GM12872 (cell line): ENCODE results near the gene KIF1C.

Experiments
- TF ChIP-seq, protein P1 (sequence below): IDR thresholded peaks from 3 replicates; pipeline ENCODE4 v1.5.1; 2011; ENCODE audit warnings: low read depth, mild to moderate bottlenecking, low read length, moderate library complexity; ENCODE audit not compliant: insufficient read depth

KIF1C gene

DNA sequence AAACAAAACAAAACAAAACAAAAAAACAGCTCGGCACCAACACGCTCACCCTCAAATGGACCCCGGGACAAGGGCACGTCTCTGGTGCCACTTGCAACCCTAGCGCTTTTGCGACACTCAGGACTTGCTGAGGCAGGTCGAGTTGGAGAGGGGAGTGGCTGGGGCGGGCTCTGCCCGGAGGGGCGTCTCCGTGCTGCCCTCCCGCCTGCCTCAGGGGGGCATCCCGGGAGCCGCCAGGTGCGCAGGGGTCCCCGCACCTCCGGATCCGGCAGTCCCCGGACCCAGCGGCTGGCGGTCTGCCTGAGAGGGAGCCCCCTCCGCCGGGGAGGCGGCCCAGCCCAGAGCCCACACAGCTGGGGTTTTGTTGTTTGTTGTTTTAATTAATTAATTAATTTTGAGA is 37.6 kb downstream of the KIF1C start, which contains the start of gene SLC52A1:
Gene SLC52A1 (minus strand): TSS at position 112 of the 400 bp plus-strand sequence. CDS start 820 bp downstream, outside the sequence.
- TF ChIP-seq, protein P1, sequence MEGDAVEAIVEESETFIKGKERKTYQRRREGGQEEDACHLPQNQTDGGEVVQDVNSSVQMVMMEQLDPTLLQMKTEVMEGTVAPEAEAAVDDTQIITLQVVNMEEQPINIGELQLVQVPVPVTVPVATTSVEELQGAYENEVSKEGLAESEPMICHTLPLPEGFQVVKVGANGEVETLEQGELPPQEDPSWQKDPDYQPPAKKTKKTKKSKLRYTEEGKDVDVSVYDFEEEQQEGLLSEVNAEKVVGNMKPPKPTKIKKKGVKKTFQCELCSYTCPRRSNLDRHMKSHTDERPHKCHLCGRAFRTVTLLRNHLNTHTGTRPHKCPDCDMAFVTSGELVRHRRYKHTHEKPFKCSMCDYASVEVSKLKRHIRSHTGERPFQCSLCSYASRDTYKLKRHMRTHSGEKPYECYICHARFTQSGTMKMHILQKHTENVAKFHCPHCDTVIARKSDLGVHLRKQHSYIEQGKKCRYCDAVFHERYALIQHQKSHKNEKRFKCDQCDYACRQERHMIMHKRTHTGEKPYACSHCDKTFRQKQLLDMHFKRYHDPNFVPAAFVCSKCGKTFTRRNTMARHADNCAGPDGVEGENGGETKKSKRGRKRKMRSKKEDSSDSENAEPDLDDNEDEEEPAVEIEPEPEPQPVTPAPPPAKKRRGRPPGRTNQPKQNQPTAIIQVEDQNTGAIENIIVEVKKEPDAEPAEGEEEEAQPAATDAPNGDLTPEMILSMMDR, result no peak

DNA sequence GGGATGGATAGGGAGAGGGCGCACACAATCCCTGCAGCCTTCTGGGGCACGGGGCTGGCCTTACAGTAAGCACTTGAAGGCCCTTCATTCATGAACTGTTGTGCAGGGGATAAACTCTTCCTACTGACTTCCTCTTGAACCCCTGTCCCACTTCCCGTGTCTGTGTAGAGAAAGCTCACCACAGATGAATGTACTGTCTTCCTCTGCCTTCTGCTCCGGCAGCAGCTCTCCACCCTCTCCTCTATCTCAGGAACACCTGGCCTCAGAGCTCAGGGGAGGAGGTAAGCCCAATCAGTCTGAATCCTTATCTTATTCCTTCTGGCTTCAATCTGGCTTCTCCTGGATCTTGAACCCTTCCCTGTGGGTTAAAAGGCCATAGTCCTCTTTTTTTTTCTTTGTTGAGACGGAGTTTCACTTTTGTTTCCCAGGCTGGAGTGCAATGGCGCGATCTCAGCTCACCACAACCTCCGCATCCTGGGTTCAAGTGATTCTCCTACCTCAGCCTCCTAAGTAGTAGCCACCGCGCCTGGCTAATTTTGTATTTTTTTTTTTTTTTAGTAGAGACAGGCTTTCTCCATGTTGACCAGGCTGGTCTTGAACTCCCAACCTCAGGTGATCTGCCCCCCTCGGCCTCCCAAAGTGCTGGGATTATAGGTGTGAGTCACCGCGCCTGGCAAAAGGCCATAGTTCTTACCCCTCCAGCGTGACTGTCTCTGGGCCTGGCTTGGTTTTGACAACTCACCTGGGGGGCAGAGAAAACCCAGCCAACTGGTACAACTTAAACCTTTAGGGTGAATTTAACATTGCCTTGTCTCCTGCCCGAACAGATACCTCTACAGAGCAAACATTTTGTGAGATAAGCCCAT is 44.6 kb downstream of the KIF1C start:
- TF ChIP-seq, protein P1, result no peak

DNA sequence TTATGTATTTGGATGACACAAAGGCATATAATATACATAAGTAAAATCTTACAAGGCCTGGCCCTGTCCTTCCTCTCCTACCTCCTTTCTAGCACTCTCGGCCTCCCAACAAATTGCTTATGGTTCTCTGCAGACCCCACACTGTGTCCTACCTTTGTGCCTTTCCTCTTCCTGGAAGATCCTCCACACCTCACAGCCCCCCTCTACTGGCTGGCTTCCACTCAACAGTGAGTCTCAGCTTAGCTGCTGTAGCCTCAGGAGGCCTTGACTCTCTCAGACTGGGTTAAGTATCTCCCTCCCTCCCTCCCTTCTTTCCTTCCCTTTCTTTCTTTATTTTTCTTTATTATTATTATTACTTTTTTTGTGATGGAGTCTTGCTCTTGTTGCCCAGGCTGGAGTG is 45.8 kb downstream of the KIF1C start:
- TF ChIP-seq, protein P1, result no peak

DNA sequence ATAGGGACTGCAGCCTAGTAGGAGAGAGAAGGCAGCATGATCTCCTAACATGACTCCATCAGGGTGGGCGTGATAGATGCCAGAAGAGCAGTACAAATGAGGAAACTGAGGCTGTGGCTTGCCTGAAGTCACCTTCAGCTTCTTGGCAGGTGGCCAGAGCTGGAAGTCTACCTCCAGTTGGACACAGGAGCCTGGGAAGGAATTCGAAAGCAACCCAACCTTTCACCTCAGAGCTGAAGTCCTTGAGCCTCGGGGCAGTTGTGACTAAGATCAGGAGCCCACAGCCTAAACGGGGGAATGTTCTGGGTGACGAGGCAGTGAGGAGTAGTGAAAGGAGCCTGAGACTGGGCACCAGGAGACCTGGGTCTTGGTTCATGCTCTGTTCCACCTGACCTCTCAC is 46.9 kb downstream of the KIF1C start:
- TF ChIP-seq, protein P1, result no peak

DNA sequence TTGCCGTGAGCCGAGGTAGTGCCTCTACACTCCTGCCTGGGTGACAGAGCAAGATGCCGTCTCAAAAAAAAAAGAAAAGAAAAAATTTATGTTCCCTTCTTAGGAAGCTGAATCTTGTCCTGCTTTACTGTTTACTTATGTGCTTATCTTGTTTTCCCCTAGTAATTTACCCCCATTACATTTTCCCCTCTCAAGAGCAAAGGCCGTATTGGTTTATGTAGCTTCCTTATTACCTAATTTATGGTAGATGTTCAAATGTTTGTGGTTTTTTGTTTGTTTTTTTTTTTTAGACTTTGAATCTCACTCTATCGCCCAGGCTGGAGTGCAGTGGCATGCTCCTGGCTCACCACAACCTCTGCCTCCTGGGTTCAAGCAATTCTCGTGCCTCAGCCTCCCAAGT is 47.7 kb downstream of the KIF1C start:
- TF ChIP-seq, protein P1, result no peak

DNA sequence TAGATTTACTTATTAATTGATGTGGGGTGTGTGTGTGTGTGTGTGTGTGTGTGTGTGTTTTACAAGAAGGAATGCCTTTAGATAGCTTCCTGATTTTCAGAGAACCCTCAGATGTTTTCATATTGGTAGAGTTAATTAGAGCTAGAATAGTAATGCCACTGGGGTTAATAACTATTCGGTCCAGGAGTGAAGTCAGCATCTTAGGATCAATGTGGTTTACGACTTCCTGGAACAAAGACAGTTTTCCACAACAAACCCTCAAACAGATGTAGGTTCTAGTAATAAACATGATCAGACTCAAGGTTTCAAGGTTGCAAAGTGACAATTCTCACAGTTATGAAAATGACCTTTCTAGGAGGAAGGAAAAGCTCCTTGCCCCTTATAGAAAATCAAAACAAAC is 49.7 kb downstream of the KIF1C start:
- TF ChIP-seq, protein P1, result no peak

DNA sequence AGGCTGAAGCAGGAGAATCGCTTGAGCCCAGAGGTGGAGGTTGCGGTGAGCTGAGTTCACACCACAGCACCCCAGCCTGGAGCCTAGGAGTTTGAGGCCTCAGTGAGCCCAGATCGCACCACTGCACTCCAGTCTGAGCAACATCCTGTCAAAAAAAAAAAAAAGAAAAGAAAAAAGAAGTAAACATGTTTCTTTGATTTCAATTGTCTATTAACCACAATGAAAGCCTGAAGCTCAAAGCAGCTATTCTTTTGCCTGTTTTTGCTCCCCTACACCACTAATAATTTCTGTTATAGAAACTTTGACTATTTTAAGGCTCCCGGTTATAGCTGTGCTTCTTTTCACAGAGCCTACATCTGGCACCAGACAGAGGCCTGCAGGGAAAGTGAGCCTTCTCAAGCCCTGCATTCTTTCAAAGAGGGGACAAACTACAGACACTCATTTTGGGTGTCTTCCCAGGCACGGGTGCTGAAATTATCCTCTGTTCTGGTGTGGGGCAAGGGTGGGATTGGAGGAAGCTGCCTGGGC is 51.6 kb downstream of the KIF1C start:
- TF ChIP-seq, protein P1, result no peak
